ENCODE measurements around the gene LYPD6B.

GRCh38 chr2:149160195-149160594, 121.7 kb downstream of the LYPD6B start:
- TF ChIP-seq POLR2A (IDR thresholded peaks at IDR 0.05; ENCODE audit: low read depth, low read length) = no peak
- TF ChIP-seq CTCF (IDR thresholded peaks at IDR 0.05; ENCODE audit: extremely low read depth in 1 of 2, insufficient read depth in 1 of 2, low read depth in 1 of 2, low read length in 2 of 2) = no peak
- TF ChIP-seq EZH2 (IDR thresholded peaks at IDR 0.05; ENCODE audit: borderline replicate concordance, low read depth, low read length, severe bottlenecking) = no peak
- TF ChIP-seq, protein P1, sequence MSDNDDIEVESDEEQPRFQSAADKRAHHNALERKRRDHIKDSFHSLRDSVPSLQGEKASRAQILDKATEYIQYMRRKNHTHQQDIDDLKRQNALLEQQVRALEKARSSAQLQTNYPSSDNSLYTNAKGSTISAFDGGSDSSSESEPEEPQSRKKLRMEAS (IDR thresholded peaks at IDR 0.05; ENCODE audit: insufficient read depth, insufficient read length) = no peak

Measured in endothelial cell of umbilical vein (primary cell).